GM18508 (cell line): Measurements from ENCODE around the gene KSR2.
"Not testable (repeated sequence)": the region's sequence is repeated elsewhere in the genome, so short reads cannot be mapped to it uniquely, and the experiment has no call there.

ENCODE experiments used
- ATAC-seq: cut with Tn5 transposase; IDR thresholded peaks from one replicate; pipeline ENCODE4 v1.9.1; 2021; ENCODE audit warnings: moderate number of reproducible peaks; ENCODE audit not compliant: insufficient read depth, unreplicated experiment

The KSR2 gene

GRCh38 chr12:117896009-117896408, 72.8 kb downstream of the KSR2 start:
- no peak for ATAC-seq

GRCh38 chr12:117892441-117892840, 76.3 kb downstream of the KSR2 start:
- ATAC-seq = no peak

- ATAC-seq = not testable (repeated sequence)
These were observed 77.5 kb downstream of the KSR2 start for GRCh38 chr12:117891265-117891664.

- ATAC-seq = no peak
These were observed 78.1 kb downstream of the KSR2 start for GRCh38 chr12:117890644-117891043.

DNA sequence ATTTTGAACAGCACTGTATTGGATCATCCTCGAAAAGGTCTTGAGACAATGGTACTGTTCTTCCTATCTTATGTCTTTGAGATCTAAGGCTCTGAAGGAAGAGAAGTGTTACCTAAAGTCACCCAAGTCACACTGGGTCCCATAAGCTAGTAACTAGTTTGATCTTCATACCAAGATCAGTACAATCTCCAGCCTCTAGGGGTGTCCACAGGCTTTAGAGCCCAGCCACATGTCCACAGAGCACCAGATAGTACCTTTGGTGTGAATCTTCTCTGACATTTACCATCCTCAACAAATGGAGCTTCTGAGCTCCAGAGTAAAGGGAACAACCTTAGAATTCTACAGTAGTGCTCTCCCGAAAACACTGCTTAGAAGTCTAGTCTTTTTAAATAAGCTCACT, 78.7 kb downstream of the KSR2 start:
- no peak for ATAC-seq

- no peak for ATAC-seq
These were observed 79.7 kb downstream of the KSR2 start for GRCh38 chr12:117889098-117889497.

GRCh38 chr12:117885211-117885610, 83.6 kb downstream of the KSR2 start:
- ATAC-seq = no peak

DNA sequence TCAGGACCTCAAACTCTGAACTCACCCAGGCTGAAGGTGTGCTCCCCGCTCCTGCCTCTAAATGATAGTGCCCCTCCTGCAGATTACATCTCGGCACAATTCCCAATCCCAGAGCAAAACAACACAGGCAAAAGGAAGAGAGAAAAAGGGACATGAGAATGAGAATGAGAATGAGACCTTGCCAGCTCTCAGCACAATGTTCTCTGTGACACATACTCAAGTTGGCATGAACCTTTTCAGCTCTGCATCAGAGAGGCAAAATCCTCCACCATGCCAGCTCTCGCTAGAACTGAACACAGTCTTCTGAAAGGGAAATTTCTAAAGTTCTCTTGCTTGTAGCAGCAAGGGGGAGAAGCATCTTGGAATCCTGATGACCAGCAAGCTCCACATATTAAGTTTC, 84.6 kb downstream of the KSR2 start:
- ATAC-seq = no peak

GRCh38 chr12:117882603-117883184, 86.1 kb downstream of the KSR2 start:
- no peak for ATAC-seq

GRCh38 chr12:117882181-117882580, 86.6 kb downstream of the KSR2 start:
- no peak for ATAC-seq

- ATAC-seq = no peak
These were observed 87.3 kb downstream of the KSR2 start for GRCh38 chr12:117881517-117881916.

GRCh38 chr12:117878605-117879004, 90.2 kb downstream of the KSR2 start:
- ATAC-seq = no peak

- no peak for ATAC-seq
These were observed 92.4 kb downstream of the KSR2 start for GRCh38 chr12:117876436-117876816.

- no peak for ATAC-seq
These were observed 92.9 kb downstream of the KSR2 start for GRCh38 chr12:117875744-117876435.

DNA sequence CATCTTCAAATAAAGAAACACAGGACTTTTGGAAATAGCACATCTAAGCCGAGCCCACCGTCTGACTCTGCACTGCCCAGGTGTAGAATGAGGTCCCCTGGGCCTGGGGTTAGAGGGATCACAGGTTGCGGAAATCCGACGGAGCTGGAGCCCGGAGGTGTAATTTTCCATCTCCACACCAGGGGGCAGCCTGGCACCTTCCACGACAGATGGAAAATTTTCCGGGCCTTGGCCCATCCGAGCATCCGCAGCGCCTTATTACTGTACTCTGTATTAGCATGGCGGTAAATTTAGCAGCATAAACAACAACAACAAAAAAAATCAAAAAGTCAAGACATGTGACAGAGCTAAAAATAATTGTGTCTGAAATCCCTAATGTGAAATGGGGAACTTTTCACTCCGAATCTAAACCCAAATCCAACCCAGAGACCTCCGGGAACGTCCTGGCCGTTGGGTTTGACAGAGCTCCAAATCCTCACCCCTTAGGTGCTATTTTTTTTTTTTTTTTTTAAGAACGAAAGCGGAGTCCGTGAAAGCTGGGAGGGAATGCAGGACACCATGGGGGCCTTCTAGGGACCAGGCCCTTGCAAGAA, 93.9 kb downstream of the KSR2 start:
- ATAC-seq = no peak

DNA sequence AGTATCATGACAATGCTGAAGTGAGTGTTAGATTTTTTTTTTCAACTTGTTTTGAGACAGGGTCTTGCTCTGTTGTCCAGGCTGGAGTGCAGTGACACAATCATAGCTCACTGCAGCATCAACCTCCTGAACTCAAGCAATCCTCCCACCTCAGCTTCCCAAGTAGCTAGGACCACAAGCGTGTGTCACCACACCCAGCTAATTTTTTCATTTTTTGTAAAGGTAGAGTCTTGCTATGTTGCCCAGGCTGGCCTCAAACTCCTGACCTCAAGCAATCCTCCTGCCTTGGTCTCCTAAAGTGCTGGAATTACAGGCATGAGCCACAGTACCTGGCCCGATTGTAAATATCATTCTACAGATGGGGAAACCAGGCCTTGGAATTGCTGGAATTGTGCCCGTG, 94.6 kb downstream of the KSR2 start:
- ATAC-seq = not testable (repeated sequence)

DNA sequence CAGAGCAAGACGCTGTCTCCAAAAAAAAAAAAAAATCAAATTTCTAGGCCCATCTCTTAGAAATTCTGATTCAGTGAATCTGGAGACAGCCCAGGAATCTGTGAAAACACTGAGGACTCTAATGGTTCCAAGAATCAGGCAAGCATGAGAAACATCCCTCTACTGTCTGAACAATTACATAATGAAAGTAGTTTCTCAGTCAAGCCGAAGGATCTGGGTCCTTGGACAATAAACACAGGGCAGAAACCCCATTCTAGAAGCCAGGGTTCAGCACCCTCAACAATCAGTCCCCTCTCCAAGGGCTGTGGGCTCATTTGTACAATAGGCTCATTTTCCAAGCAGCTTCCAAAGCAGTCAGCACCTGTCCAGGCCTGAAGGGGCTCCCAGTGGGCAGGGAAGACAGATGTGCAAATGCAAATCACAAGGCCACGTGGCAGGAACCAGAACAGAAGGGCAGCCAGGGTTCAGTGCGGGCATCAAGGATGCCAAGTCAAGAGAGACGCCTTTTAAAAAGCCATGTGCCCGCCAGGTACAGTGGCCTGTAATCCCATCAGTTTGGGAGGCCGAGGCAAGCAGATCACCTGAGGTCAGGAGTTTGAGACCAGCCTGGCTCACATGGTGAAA, 96.1 kb downstream of the KSR2 start:
- no peak for ATAC-seq

DNA sequence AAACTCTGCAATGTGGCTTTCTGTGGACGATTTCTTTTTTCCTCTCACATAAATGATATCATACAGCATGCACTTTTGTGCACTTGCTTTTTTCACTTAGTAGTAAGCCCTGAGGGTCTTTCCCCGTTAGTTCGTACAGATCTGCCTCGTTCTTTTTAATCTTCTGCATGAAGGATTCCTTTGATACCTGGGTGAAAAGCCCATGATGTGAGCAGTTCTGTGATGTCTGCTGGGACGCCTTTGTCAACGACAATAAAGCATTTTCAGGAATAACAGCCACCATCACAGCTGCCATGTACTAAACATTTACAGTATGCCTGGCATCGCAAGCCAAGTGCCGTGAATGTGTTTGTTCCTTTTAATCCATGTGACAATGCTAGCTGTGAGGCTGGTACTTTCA, 99.2 kb downstream of the KSR2 start:
- ATAC-seq = no peak

GRCh38 chr12:117867348-117867747, 101.4 kb downstream of the KSR2 start:
- ATAC-seq = no peak

DNA sequence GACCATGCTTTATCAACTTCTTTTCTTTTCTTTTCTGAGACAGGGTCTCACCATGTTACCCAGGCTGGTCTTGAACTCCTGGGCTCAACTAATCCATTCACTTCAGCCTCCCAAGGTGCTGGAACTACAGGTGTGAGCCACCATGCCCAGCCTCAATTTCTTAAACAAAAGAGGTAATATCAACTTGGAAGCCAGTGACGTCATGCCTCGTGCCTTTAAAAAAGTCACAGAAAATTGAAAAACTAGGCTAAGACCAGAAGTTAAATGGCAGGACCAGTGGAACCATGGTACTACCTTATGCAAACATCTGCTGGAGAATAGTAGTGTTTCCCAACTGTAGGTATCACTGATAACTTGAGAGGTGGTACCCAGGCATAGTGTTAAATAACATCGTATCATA, 103.3 kb downstream of the KSR2 start:
- ATAC-seq = no peak

DNA sequence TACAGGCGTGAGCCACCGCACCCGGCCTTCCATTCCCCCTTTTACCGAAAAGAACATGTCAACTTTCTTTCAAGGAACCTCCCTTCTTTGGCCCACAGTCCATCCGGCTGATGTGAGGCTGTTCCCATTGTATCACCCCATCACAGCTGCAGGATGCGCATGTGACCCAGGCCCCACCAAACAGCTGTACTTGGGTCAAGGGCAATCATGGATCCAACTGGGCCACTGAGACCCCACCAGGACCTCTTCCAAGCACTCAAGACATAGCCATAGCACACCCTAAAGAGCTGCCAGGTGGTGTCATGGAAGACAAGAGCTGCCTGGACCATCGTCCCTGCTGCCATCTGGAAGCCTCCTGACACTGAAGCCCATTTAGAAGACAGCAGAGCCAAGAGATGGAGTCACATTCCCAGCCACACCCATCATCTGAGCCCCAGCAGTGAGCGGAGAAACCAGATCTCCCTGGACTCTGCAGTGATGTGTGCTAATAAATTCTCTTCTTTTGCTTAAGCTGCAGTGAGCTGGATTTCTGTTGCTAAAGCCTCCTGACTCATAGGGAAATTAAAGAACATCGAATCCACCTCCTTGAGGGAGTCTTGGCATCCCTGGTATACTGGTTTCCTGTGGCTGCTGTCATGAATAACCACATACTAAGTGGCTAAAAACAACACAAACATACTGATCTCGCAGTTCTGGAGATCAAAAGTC, 105.6 kb downstream of the KSR2 start:
- no peak for ATAC-seq
